ENCODE data around the gene PEAR1.

DNA sequence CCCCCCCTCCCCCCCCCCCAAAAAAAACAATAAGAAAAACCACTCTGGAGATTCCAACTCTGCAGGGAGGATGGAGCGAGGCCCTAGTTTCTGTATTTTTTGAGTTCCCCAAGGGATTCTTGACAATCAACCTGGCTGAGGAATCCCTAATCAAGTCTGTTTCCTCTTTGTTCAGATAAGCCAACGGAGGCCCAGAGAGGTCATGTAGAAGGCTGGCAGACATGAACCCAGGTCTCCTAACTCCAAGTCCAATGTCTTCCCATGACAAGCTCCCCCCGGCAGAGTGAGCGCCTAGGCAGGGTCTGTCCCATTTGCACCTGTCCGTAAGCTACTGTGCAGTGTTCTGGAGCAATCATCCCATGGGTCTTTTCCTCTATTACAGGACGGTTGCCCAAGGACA lies 66.4 kb downstream of the PEAR1 start:
- TF ChIP-seq CTCF (IDR thresholded peaks at IDR 0.05) (no peak), POLR2A (IDR thresholded peaks at IDR 0.05) (no peak)

Measured in Peyer's patch (tissue), 4 donors.